HEK293 (cell line): Measurements from ENCODE around the gene NFKBIZ.

Experiments
- CTCF ChIA-PET: fragments of 350-600 bp; formaldehyde crosslinking; extraction: SDS; loops from one replicate; lab custom pipeline; 2021; ENCODE audit warnings: antibody characterized with exemption; lab: Yijun Ruan, JAX
- POLR2A ChIA-PET: fragments of 300-600 bp; formaldehyde crosslinking; extraction: SDS; loops from one replicate; lab custom pipeline; 2020; ENCODE audit warnings: antibody characterized with exemption, inconsistent platforms; lab: Yijun Ruan, JAX
- H3K27ac ChIP-seq: fragments of 200-500 bp; sonication (Bioruptor generic); 2 replicates; pipeline ENCODE4 v1.5.1; 2014; ENCODE audit warnings: low read depth, low read length, control low read depth, inconsistent platforms; ENCODE audit errors: extremely low read depth
- H3K36me3 ChIP-seq, 2 experiments: fragments of 200-500 bp in 1 of 2; sonication (Bioruptor generic) in 1 of 2; 1 replicate in 1 of 2; 2 replicates in 1 of 2; pipeline ENCODE4 v1.5.1; 2014 to 2017; ENCODE audit warnings: inconsistent platforms in 2 of 2, low read length in 2 of 2; ENCODE audit not compliant: control insufficient read depth in 2 of 2, insufficient read depth in 1 of 2
- H3K4me1 ChIP-seq: fragments of 200-500 bp; sonication (Bioruptor generic); 2 replicates; pipeline ENCODE4 v1.5.1; 2014; ENCODE audit warnings: mild to moderate bottlenecking, low read length, inconsistent platforms; ENCODE audit not compliant: control insufficient read depth, insufficient read depth
- H3K4me3 ChIP-seq: 2 replicates; pipeline ENCODE4 v1.5.1; 2011; ENCODE audit warnings: low read depth, mild to moderate bottlenecking, control low read depth, low read length, moderate library complexity
- H3K9me3 ChIP-seq: fragments of 200-500 bp; sonication (Bioruptor generic); 2 replicates; pipeline ENCODE4 v1.5.1; 2014; ENCODE audit warnings: low read depth, low read length, inconsistent platforms; ENCODE audit not compliant: control insufficient read depth, insufficient read depth
- EGR2 ChIP-seq: fragments of 450-650 bp; formaldehyde crosslinking; IDR thresholded peaks from 2 replicates; pipeline ENCODE4 v1.5.1; 2016; ENCODE audit warnings: low read depth, missing biosample characterization, missing genetic modification characterization
- GLIS2 ChIP-seq: fragments of 450-650 bp; formaldehyde crosslinking; IDR thresholded peaks from 2 replicates; pipeline ENCODE4 v1.5.1; 2016; ENCODE audit warnings: missing biosample characterization, missing genetic modification characterization
- HIC1 ChIP-seq: fragments of 450-650 bp; formaldehyde crosslinking; IDR thresholded peaks from 2 replicates; pipeline ENCODE4 v1.5.1; 2016; ENCODE audit warnings: missing biosample characterization, missing genetic modification characterization
- HOXD13 ChIP-seq: sonication (generic); formaldehyde crosslinking; IDR thresholded peaks from 2 replicates; pipeline ENCODE4 v1.8.0; 2022; ENCODE audit warnings: missing genetic modification reagents, borderline replicate concordance
- PATZ1 ChIP-seq: fragments of 450-650 bp; formaldehyde crosslinking; IDR thresholded peaks from 2 replicates; pipeline ENCODE4 v1.5.1; 2016; ENCODE audit warnings: missing biosample characterization, missing genetic modification characterization
- PRDM1 ChIP-seq: fragments of 450-650 bp; formaldehyde crosslinking; IDR thresholded peaks from 2 replicates; pipeline ENCODE4; 2016; ENCODE audit warnings: missing biosample characterization, missing genetic modification characterization
- PRDM10 ChIP-seq: fragments of 450-650 bp; formaldehyde crosslinking; IDR thresholded peaks from 2 replicates; pipeline ENCODE4 v1.5.1; 2016; ENCODE audit warnings: missing biosample characterization, missing genetic modification characterization
- SP2 ChIP-seq: fragments of 450-650 bp; formaldehyde crosslinking; IDR thresholded peaks from 2 replicates; pipeline ENCODE4 v1.5.1; 2016; ENCODE audit warnings: missing biosample characterization, missing genetic modification characterization
- SP3 ChIP-seq: fragments of 450-650 bp; formaldehyde crosslinking; IDR thresholded peaks from 2 replicates; pipeline ENCODE4 v1.5.1; 2016; ENCODE audit warnings: missing biosample characterization, missing genetic modification characterization
- TCF7L2 ChIP-seq: IDR thresholded peaks from 2 replicates; pipeline ENCODE4 v1.6.1; 2011; ENCODE audit warnings: low read depth, mild to moderate bottlenecking, inconsistent platforms, low read length, moderate library complexity, borderline replicate concordance
- ZBTB17 ChIP-seq: fragments of 450-650 bp; formaldehyde crosslinking; IDR thresholded peaks from 2 replicates; pipeline ENCODE4 v1.5.1; 2016; ENCODE audit warnings: missing biosample characterization, missing genetic modification characterization
- ZBTB20 ChIP-seq: fragments of 450-650 bp; formaldehyde crosslinking; IDR thresholded peaks from 2 replicates; pipeline ENCODE4 v1.5.1; 2016; ENCODE audit warnings: missing biosample characterization, missing genetic modification characterization
- ZBTB48 ChIP-seq: fragments of 450-650 bp; formaldehyde crosslinking; IDR thresholded peaks from 2 replicates; pipeline ENCODE4 v1.5.1; 2016; ENCODE audit warnings: missing biosample characterization, missing genetic modification characterization
- ZBTB8A ChIP-seq: fragments of 450-650 bp; formaldehyde crosslinking; IDR thresholded peaks from 2 replicates; pipeline ENCODE4 v1.5.1; 2016; ENCODE audit warnings: missing biosample characterization, missing genetic modification characterization
- ZEB2 ChIP-seq: fragments of 450-650 bp; formaldehyde crosslinking; IDR thresholded peaks from 2 replicates; pipeline ENCODE4 v1.5.1; 2016; ENCODE audit warnings: missing biosample characterization, missing genetic modification characterization
- ZFHX2 ChIP-seq: fragments of 450-650 bp; formaldehyde crosslinking; conservative IDR thresholded peaks from 2 replicates; pipeline ENCODE4 v1.5.1; 2016; ENCODE audit warnings: missing biosample characterization, missing genetic modification characterization
- ZNF335 ChIP-seq: fragments of 450-650 bp; formaldehyde crosslinking; conservative IDR thresholded peaks from 2 replicates; pipeline ENCODE4 v1.5.1; 2016; ENCODE audit warnings: missing biosample characterization, missing genetic modification characterization
- ZNF350 ChIP-seq: fragments of 450-650 bp; formaldehyde crosslinking; IDR thresholded peaks from 2 replicates; pipeline ENCODE4 v1.5.0; 2017; ENCODE audit warnings: missing biosample characterization, mild to moderate bottlenecking, missing genetic modification characterization
- ZNF404 ChIP-seq: fragments of 450-650 bp; formaldehyde crosslinking; IDR thresholded peaks from 2 replicates; pipeline ENCODE4 v1.5.1; 2017; ENCODE audit warnings: missing biosample characterization, missing genetic modification characterization
- ZNF416 ChIP-seq: fragments of 450-650 bp; formaldehyde crosslinking; IDR thresholded peaks from 2 replicates; pipeline ENCODE4 v1.5.1; 2016; ENCODE audit warnings: missing biosample characterization, missing genetic modification characterization
- ZNF433 ChIP-seq: fragments of 450-650 bp; formaldehyde crosslinking; IDR thresholded peaks from 2 replicates; pipeline ENCODE4 v1.5.1; 2016; ENCODE audit warnings: missing biosample characterization, missing genetic modification characterization, low read depth
- ZNF596 ChIP-seq: fragments of 450-650 bp; IDR thresholded peaks from 2 replicates; pipeline ENCODE4 v1.5.0; 2018; ENCODE audit warnings: missing biosample characterization, mild to moderate bottlenecking, missing genetic modification characterization, moderate library complexity
- ZNF692 ChIP-seq: fragments of 450-650 bp; formaldehyde crosslinking; IDR thresholded peaks from 2 replicates; pipeline ENCODE4 v1.5.1; 2016; ENCODE audit warnings: missing biosample characterization, missing genetic modification characterization
- ZNF837 ChIP-seq: fragments of 450-650 bp; formaldehyde crosslinking; IDR thresholded peaks from 2 replicates; pipeline ENCODE4 v1.5.1; 2016; ENCODE audit warnings: missing biosample characterization, missing genetic modification characterization
- ZXDB ChIP-seq: fragments of 450-650 bp; formaldehyde crosslinking; IDR thresholded peaks from 2 replicates; pipeline ENCODE4 v1.5.1; 2016; ENCODE audit warnings: missing biosample characterization, missing genetic modification characterization
- TF ChIP-seq, protein P1 (sequence below): fragments of 450-650 bp; formaldehyde crosslinking; IDR thresholded peaks from 2 replicates; pipeline ENCODE4 v1.5.1; 2016; ENCODE audit warnings: missing biosample characterization, missing genetic modification characterization

Gene NFKBIZ

GRCh38 chr3:101827211-101828174 is 21.8 kb upstream of the NFKBIZ start:
- no peaks in the 10 kb centered on the region for H3K9me3 ChIP-seq
- no peaks in the 10 kb centered on the region for H3K4me1 ChIP-seq
- H3K4me3 ChIP-seq = peak overlapping the region; percentile 38
- ChIA-PET POLR2A (interaction anchor here (1.9 kb wide), 1 partner anchor 22 kb away, joined by 14 read pairs; the partner anchor contains the start of gene NFKBIZ), CTCF (interaction anchor here (0.7 to 1.0 kb wide), 5 partner anchors 16 to 422 kb away, joined by 3 to 4 read pairs (median 3); no protein-coding TSS in a partner anchor)
- peak overlapping the region; percentile 56; the same call in 1 of the 2 replicates for H3K27ac ChIP-seq
- no peaks in the 10 kb centered on the region; a peak in 1 of 3 replicates for H3K36me3 ChIP-seq
- TF ChIP-seq ZBTB48 (peak; percentile 75), ZNF596 (tag by site-specific recombination) (no peak), TCF7L2 (peak; percentile 65; the same call in 1 of the 2 replicates), HOXD13 (CRISPR knock-in tag) (no peak), ZNF692 (tag by site-specific recombination) (0 out of 2 replicates have a peak, but pooled peaks have one; percentile 15), ZBTB17 (tag by site-specific recombination) (peak; percentile 81), EGR2 (tag by site-specific recombination) (peak; percentile 75), ZNF433 (no peak), ZEB2 (tag by site-specific recombination) (peak; percentile 32; the same call in 1 of the 2 replicates), PRDM10 (peak; percentile 74), PATZ1 (peak; percentile 80), ZNF837 (tag by site-specific recombination) (no peak), SP3 (tag by site-specific recombination) (0 out of 2 replicates have a peak, but pooled peaks have one; percentile 23), ZFHX2 (peak; percentile 80), GLIS2 (peak; percentile 34; the same call in 1 of the 2 replicates), PRDM1 (peak; percentile 51), ZBTB8A (peak; percentile 44), HIC1 (tag by site-specific recombination) (no peak), SP2 (tag by site-specific recombination) (peak; percentile 62), ZNF350 (tag by site-specific recombination) (no peak), ZXDB (tag by site-specific recombination) (peak; percentile 25; the same call in 1 of the 2 replicates), ZNF335 (peak; percentile 75), ZBTB20 (tag by site-specific recombination) (peak; percentile 76; the same call in 1 of the 2 replicates), ZNF416 (tag by site-specific recombination) (no peak), ZNF404 (tag by site-specific recombination) (no peak)
- TF ChIP-seq, protein P1, sequence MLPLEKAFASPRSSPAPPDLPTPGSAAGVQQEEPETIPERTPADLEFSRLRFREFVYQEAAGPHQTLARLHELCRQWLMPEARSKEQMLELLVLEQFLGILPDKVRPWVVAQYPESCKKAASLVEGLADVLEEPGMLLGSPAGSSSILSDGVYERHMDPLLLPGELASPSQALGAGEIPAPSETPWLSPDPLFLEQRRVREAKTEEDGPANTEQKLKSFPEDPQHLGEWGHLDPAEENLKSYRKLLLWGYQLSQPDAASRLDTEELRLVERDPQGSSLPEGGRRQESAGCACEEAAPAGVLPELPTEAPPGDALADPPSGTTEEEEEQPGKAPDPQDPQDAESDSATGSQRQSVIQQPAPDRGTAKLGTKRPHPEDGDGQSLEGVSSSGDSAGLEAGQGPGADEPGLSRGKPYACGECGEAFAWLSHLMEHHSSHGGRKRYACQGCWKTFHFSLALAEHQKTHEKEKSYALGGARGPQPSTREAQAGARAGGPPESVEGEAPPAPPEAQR = no peak
